DMS79 (cell line): Measurements from ENCODE around the gene OR11A1.
"Not testable (repeated sequence)": the region's sequence is repeated elsewhere in the genome, so short reads cannot be mapped to it uniquely, and the experiment has no call there.

Experiments
- DNase-seq: peaks from one replicate; lab custom pipeline; 2025; lab: John Stamatoyannopoulos, UW

The OR11A1 gene

DNA sequence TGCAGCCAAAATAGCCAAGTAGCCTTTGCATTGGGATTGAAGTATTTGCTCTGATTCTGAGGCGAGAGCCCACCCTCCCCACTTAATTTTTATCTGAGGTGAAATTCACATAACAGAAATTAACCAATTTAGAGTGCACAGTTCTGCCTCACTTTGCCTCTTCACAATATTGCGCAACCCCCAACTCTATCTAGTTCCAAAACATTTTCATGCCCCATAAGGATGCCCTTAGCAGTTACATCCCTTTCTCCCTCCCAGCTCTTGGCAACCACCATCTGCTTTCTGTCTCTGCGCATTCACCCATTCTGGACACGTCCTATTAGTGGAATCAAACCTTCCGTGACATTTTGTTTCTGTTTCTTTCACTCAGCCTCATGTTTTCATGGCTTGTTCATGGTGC lies 21.9 kb upstream of the OR11A1 start:
- no peak for DNase-seq

DNA sequence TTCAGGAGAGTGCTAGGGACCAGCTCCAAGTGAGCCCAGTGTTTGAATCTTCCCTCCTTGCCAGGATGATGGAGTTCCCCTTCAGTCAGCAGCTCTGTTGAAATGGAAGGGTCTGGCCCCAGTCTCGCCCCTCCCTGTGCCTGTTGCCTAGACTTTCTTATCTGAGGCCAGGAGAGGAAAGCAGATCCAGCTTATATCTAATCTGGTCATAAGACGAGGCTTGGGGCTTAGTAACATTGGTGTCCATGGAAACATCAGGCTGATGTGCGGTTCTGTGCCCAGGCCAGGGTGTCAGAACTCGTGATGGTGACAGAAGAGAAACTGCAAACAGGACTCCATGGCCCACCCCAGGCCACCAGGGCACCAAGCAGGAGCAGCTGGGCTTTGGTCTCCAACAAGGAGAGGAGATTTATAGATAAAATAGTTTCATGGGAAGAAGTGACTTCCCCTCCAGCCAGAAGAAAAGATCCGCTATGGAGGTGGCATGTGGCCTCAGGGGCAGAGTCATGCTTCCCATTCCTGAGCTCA lies 21.1 kb upstream of the OR11A1 start:
- no peak for DNase-seq

DNA sequence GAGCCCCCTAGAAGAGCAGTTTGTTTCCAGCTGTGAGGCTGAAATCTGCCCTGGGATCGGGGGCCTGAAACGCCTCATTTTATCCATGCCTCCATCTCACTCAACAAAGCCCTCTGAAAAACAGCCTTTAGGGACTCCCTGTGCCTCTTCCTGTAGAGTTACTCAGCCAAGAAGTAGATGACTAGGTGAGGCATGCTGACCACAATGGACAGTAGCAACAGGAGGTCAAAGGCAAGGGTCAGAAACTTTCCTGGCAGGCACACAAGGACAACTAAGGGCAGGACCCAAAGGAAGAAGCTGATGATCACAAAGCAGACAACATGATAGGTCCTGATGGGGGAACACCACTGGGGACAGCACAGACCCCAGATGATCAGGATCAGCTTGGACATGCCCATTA lies 18.1 kb upstream of the OR11A1 start:
- DNase-seq, result no peak

DNA sequence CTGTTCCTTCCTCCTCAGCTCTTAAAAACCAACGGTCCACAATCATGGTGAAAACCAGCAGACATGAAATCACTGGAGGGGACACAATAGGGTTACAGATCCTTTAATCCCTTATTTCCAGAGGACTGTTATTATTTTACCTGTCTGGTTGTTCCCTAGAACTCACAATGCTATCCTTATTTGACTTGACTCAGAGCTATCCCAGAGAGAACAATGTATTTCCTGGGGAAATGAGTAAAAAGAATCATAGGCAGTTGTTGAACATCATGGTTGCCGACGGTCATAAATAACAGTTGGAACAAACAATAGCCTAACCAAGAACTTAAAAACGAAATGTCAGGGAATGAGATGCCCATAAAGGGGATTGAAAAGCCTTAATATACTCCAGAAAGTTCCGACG lies 9.4 kb upstream of the OR11A1 start:
- DNase-seq, result no peak

DNA sequence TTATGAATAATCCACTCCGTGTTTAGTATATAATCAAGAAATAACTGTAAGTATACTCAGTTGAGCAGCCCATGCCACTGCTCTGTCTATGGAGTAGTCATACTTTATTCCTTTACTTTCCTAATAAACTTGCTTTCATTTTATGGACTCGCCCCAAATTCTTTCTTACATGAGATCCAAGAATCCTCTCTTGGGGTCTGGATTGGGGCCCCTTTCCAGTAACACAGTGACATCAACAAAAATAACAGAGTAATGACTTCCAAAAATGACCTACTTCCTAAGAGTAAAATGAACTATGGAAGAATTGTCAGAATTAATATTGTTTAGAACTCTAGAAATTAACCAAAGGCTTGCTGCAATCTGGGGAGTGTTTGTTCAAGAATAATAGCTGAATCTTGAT lies 8.9 kb upstream of the OR11A1 start:
- DNase-seq, result no peak

DNA sequence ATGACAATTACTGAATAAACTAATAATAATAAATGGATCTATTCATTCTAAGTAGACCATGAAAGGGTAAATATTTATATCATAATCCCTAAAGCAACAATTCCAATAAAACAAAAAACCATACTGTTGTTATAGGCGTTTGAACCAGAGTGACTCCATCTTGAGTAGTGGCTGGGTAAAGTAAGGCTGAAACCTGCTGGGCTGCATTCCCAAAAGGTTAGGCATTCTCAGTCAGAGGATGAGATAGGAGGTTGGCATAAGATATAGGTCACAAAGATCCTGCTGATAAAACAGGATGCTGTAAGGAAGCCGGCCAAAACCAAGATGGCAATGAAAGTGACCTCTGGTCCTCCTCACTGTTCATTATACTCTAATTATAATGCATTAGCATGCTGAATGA lies 8.4 kb upstream of the OR11A1 start:
- no peak for DNase-seq

DNA sequence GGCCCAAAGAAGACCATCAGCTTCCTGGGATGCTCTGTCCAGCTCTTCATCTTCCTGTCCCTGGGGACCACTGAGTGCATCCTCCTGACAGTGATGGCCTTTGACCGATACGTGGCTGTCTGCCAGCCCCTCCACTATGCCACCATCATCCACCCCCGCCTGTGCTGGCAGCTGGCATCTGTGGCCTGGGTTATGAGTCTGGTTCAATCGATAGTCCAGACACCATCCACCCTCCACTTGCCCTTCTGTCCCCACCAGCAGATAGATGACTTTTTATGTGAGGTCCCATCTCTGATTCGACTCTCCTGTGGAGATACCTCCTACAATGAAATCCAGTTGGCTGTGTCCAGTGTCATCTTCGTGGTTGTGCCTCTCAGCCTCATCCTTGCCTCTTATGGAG lies 5.2 kb upstream of the OR11A1 start:
- DNase-seq, result no peak

DNA sequence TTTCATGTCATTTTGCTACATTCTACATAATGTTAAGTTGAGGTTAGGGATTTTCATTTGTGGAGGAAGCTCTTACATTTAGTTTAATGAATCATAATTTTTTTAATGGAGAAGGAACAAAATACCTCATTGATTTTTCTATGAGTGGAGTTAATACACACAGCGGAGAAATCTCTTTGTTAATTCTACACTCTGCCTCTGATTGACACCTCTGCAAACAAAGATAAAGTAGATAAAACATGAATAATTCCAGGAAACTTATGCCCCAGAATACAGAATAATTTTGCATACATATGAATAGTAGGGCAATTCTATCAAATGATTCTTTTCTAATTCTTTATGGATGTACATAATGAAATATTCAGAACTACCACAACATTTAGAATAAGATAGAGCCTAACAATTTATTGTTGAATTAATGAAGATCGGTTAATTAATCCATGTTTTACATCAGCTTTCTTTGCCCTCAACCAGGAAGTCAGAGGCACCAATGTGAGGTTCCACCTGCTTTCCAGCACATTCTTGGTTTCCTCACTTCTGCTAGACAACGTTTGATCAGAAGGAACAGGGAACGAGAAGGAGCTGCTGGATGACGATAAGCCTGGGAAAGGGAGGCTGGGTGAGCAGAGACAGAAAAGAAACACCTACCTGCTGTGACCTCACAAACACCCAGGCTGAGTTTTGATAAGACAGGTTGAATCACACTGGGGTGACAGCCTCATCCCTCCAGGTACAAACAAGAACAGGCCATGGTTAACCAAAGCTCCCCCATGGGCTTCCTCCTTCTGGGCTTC lies 4.3 kb upstream of the OR11A1 start:
- no peak for DNase-seq

DNA sequence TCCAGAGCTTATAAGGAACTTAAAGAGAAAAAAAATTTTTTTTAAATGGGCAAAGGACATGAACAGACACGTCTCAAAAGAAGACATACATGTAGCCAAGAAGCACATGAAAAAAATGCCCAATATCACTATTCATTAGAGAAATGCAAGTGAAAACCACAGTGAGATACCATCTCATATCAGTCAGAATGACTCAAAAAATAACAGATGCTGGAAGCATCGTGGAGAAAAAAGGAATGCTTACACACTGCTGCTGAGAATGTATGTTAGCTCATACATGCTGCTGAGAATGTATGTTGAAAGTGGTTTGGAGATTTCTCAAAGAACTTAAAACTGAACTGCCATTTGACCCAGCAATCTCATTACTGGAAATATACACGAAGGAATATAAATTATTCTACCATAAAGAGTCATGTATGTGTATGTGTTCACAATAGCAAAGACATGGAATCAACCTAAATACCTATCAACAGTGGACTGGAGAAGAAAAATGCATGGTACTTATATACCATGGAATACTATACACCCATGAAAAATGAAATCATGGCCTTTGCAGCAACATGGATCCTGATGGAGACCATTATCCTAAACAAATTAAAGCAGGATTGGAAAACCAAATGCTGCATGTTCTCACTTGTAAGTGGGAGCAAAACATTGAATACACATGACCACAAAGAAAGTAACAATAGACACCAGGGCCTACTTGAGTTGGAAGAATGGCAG lies 5.2 kb downstream of the OR11A1 start:
- no peak for DNase-seq

DNA sequence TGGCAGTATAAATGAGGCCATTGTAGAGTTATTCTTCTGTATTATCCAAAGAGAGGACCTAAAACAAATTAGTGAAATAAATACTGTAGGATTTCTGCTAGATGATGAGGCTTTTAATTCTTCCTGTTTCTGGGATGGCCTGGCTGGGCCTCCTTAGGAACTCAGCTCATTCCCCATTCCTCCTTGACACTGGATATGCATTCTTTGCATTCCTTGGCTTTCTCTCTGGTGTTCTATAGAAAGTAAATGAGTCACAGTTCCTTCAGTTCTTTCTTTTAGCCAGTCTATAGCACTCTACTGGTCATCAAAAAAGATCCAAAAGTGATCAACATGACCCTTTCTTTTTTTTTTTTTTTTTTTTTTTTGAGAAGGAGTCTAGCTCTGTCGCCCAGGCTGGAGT lies 9.2 kb downstream of the OR11A1 start:
- DNase-seq, result no peak

DNA sequence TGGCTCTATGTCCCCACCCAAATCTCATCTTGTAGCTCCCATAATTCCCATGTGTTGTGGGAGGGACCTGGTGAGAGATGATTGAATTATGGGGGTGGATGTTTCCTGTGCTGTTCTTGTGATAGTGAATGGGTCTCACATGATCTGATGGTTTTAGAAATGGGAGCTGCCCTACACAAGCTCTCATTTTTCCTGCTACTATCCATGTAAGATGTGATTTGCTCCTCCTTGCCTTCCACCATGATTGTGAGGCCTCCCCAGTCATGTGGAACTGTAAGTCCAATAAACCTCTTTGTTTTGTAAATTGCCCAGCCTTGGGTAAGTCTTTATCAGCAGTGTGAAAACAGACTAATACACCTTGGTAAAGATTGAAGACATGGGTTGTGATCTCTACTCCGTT lies 12.8 kb downstream of the OR11A1 start:
- not testable (repeated sequence) for DNase-seq

DNA sequence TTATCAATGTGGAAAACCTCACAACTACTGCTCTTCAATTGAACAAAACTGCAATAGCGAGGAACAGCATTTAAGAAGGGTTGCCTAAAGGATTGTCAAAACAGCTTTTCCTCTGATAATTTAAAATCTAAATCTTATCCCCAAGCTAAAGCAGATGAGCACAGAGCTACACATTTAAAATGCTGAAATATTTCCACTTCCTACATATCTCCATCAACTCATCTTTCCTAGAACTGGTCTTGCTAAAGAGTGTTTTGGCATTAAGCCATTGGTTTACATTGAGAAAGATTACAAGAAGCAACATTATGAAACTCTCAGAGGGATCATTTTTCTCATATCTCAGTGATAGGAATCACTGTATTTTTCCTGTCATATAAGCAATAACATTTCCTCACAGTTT lies 14.2 kb downstream of the OR11A1 start:
- no peak for DNase-seq

DNA sequence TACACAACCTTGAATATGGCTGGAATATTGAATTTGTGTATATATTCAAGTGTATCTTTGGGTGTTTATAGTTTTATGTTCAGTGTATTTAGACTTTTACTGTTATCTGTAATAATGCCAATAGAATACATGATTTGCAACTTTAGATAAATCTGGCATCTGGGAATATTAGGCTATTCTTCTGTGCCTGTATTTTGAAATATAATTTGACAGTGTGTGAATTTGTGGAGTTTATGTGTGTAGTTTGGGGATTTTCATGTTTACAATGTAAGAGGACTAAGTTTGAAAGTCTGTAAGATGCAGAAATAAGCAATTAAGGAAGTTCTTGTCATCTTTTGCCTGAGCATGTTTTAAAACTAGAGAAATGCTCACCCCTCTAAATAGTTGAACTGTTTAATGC lies 17.9 kb downstream of the OR11A1 start, which contains the start of gene OR10C1:
Gene OR10C1 (plus strand): TSS at position 301 of the 400 bp plus-strand sequence. CDS start 710 bp downstream, outside the sequence.
- DNase-seq, result no peak

DNA sequence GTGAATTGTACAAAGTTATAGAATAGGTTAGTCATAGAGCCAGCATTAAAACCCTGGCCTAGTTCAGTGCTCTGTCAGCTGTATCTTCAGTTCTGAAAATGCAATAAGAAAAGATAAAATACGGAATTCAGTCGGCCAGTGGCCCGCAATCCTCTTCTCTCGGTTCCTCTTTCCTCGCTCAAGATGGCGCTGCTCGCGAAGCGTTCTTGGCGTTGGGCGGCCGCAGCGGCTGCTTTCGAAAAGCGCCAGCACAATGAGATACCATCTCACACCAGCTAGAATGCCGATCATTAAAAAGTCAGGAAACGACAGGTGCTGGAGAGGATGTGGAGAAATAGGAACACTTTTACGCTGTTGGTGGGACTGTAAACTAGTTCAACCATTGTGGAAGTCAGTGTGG lies 20.1 kb downstream of the OR11A1 start:
- DNase-seq, result not testable (repeated sequence)

DNA sequence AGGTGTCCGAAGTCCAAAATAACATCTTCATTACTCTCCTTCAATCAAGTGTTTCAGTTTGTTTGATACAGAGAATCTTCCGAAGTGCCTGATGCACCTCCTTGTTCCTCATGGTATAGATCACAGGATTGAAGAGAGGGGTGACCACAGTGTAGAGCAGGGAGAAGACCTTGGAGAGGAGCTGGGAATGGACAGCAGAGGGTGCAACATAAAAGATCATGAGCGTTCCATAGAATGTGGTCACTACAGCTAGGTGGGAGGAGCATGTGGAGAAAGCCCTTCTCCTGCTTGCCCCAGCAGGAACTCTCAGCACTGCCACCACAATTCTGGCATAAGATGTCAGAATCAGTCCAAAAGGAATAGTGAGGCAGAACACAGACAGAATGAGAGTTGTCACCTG lies 30.2 kb downstream of the OR11A1 start:
- DNase-seq, result no peak

DNA sequence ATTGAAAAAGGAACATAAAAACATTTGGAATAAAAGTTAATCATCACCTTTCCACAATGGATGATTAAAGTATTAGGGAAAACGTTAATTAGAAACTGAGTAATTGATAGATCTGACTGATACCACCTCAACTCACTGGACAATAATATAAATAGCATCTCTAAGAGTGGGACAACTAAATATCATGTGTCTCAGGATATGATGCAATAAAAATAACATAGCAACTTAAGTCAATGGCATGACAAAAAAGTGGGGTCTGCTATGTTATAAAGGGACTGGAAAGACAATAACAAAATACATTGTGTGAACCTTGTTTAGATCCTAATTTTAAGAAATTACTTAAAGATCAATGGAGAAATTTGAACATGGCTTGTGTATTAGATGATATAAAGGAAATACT lies 31.8 kb downstream of the OR11A1 start:
- DNase-seq, result no peak

DNA sequence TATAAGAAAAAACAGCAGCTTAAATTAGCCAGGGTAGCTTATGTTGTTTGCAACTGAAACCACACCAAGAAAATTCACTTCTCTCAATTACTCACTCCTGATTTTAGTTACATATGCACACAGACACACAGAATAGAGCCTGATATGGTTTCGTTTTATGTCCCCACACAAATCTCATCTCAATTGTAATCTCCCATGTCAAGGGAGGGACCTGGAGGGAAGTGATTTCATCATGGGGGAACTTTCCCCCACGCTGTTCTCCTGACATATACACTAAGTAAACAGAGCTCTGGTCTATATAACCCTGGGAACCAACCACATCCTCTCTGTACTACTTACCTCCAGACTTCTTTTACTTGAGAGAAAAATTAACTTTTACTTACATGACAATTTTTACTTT lies 32.3 kb downstream of the OR11A1 start:
- DNase-seq, result no peak

DNA sequence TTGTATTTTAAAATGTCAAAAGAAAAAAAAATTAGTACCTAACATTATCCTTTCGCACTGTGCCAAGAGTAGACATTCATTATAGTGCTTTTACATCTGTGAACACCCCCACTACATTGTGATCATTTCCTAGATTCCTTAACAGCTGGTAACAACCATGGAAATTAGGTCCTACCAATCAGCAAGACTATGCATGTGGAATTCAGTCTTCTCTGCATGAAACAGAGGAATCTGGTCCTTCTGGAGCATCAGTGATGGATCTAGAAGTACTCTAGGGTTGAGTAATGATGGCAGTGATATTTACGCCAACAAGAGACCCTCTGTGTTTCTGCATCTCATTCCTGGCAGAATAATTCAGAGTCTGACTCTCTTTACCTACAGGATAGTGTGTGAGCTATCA lies 32.7 kb downstream of the OR11A1 start:
- no peak for DNase-seq

DNA sequence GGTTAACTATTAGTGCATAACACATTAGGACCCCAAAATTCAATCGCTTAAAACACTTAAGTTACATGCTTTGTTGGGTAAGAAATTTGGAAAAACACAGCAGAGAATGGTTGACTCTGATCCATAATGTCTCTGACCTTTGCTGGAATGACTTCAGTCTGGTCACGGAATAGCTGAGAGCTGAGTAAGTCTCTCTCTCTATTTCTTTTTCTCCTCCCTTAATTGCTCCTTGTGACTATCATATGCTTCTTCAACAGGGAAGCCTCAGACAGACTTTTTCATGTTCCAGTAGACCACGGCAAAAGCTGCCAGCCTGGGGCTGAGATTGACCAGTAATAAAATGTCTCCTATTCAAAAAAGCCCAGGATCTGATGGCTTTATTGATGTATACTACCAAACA lies 37.4 kb downstream of the OR11A1 start:
- DNase-seq, result no peak

DNA sequence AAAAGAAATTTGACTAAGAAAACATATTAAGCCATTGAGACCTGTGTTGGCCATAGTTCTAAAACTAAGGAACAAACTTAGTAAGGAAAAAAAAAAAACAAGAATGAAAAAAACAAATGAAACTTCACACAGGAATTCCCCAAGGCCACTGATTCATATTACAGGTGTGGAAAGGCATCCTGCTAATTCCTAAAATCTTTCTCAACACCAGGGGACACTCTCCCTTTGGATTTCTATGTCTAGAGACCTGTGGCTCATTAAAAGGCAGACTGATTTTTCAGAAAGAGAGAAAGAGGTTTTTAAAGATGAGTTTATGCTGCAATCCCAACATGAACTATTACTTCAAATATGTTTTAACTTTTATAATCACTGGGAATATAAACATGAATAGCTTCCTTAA lies 42.3 kb downstream of the OR11A1 start, which contains the start of gene OR12D1:
Gene OR12D1 (plus strand): TSS at position 341 of the 400 bp plus-strand sequence.
- no peak for DNase-seq

DNA sequence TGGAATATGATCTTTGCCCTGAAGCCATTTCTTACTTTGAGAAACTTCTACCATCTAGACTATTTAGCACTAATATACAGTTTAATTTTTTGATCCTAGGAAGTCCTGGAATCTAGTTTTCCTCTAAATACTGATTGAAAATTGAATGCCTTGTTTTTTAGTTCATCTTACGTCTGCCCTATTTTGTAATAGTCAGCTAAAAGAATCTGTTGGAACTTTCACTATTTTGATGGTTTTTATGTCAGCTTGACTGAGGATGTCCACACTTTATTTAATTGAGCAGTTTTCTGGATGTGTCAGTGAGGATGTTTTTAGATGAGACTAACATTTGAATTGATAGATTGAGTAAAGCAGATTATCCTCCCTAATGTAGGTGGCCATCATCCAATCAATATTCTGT lies 53.1 kb downstream of the OR11A1 start:
- no peak for DNase-seq

DNA sequence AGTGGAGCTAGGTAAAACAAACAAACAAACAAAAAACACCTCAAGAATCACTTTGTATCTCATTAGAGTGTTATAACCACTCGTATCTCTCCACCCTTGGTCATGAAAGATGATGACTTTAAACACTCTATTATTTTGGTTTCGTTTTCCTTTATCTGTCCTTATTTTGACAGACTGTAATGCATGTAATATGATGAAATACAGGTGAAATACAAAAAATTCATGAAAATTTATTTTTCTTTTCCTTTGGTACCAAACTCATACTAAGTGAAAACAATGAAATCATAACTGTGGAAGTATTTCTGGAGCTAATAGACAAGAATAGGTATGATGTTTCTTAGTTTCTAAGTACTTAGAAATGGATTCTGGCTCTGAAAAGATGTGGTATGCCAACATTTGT lies 57.3 kb downstream of the OR11A1 start:
- no peak for DNase-seq

DNA sequence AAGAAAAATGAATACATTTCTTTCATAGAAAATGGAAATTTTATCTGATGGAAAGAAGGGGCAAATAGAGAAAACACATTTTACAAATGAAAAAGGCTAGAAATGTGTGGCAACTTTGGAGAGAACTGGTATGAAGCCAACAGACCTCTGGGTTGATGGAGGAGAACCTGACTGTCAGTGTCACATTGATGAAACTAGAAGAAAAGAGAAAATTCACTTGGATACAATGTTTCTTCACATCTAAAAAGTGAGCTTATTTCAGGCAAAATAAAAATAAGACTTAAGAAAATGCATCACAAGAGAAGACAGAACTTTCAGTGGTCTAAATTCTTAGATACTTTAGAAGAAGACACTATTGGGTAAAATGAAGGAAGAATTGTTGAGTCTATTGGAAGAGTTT lies 61.5 kb downstream of the OR11A1 start, which contains the start of gene OR12D2:
Gene OR12D2 (plus strand): TSS at position 301 of the 400 bp plus-strand sequence. CDS start 1,069 bp downstream, outside the sequence.
- no peak for DNase-seq
